Naive B cell (primary cell): ENCODE results near the gene TEKTIP1. TPM values are rescaled to one million over a fixed set of nuclear protein-coding genes. Genes with fewer than 3 reads are reported as not detected.
A peak's percentile ranks its signal among the peaks of the same experiment; 100 is the strongest.

Source experiments
- ATAC-seq, 2 donors: fragments of 150-1000 bp; cut with Tn5 transposase; 2 replicates each; pipeline ENCODE4 v1.10.0; 2021; ENCODE audit warnings: low read depth in 2 of 2, mild to moderate bottlenecking in 2 of 2, moderate library complexity in 2 of 2
- DNase-seq: peaks from one replicate; pipeline ENCODE4 v3.0.0; 2022
- H3K27ac Mint-ChIP-seq, 6 donors: one replicate each; pipeline ENCODE4 v1.8.0; 2020 to 2022; ENCODE audit warnings: mild to moderate bottlenecking in 6 of 6, mixed read lengths in 6 of 6, moderate library complexity in 5 of 6, inconsistent platforms in 2 of 6
- H3K27me3 Mint-ChIP-seq, 3 donors: one replicate each; pipeline ENCODE4 v1.8.0; 2021 to 2022; ENCODE audit warnings: mixed read lengths in 3 of 3, mild to moderate bottlenecking in 1 of 3
- H3K36me3 Mint-ChIP-seq, 2 donors: one replicate each; pipeline ENCODE4 v1.8.0; 2020 to 2022; ENCODE audit warnings: mixed read lengths in 2 of 2, inconsistent platforms in 1 of 2, mild to moderate bottlenecking in 1 of 2
- H3K4me1 Mint-ChIP-seq, 3 donors: one replicate each; pipeline ENCODE4 v1.8.0; 2020 to 2022; ENCODE audit warnings: mixed read lengths in 3 of 3, inconsistent platforms in 1 of 3, mild to moderate bottlenecking in 1 of 3, moderate library complexity in 1 of 3
- H3K4me3 Mint-ChIP-seq, 8 donors: one replicate each; pipeline ENCODE4 v1.8.0; 2020 to 2022; ENCODE audit warnings: mild to moderate bottlenecking in 8 of 8, mixed read lengths in 8 of 8, moderate library complexity in 8 of 8, inconsistent platforms in 2 of 8
- H3K9me3 Mint-ChIP-seq, 7 donors: one replicate each; pipeline ENCODE4 v1.8.0; 2020 to 2022; ENCODE audit warnings: mixed read lengths in 7 of 7, mild to moderate bottlenecking in 5 of 7, inconsistent platforms in 2 of 7, moderate library complexity in 1 of 7
- polyA plus RNA-seq, 6 donors: library from polyadenylated mRNA; unstranded; fragments of 300-500 nt; fragmentation: Illumina TruSeq; gene quantifications; one replicate each; pipeline ENCODE4 v1.2.3, GENCODE V29; 2021; ENCODE audit warnings: low read depth in 6 of 6

Gene TEKTIP1
- polyA plus RNA-seq, 6 donors from 2014 or later, result 0.56 TPM; not detected in 5

DNA sequence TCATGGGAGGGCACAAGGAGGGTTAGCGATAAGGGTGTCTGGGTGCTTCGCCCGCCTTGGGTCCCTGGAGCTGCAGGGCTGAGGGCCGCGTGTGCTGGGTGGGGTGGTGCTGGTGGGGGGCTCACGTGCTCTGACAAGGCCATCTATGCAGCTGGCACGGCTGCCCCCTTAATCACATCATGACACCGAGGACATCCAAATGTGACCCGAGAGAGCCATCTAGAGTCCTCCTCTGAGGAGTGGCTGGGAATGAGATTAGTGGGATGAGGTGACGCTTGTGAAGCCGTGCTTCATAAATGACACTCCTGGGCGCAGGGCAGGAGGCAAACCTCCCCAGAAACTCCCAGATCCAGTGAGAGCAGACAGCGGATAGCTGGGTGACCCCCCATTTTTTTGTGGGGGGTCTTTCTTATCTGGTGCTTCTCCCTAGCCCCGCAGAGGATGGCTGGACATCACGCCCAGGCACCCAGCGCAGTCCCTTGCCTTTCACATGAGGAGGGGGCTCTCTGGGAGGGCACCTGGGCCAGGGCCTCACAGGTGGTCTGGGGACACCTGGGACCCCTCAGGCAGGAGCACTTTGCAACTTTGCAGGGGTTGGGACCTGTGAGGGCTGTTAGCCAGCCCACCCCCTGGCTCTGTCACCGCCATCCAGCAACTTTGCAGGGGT lies 26.3 kb upstream of the TEKTIP1 start:
- Mint-ChIP-seq H3K27ac (no peak overlapping the region), H3K4me1 (peaks cover 37 to 69% (median 68%) of the 10 kb centered on the region in 3 donors), H3K36me3 (peaks cover 0 to 11% of the 10 kb centered on the region in 2 donors), H3K4me3 (peak overlapping the region in 1 of 8 donors; percentile 36), H3K27me3 (no peaks in the 10 kb centered on the region), H3K9me3 (no peaks in the 10 kb centered on the region)
- DNase-seq (no peak), ATAC-seq (no peak)

DNA sequence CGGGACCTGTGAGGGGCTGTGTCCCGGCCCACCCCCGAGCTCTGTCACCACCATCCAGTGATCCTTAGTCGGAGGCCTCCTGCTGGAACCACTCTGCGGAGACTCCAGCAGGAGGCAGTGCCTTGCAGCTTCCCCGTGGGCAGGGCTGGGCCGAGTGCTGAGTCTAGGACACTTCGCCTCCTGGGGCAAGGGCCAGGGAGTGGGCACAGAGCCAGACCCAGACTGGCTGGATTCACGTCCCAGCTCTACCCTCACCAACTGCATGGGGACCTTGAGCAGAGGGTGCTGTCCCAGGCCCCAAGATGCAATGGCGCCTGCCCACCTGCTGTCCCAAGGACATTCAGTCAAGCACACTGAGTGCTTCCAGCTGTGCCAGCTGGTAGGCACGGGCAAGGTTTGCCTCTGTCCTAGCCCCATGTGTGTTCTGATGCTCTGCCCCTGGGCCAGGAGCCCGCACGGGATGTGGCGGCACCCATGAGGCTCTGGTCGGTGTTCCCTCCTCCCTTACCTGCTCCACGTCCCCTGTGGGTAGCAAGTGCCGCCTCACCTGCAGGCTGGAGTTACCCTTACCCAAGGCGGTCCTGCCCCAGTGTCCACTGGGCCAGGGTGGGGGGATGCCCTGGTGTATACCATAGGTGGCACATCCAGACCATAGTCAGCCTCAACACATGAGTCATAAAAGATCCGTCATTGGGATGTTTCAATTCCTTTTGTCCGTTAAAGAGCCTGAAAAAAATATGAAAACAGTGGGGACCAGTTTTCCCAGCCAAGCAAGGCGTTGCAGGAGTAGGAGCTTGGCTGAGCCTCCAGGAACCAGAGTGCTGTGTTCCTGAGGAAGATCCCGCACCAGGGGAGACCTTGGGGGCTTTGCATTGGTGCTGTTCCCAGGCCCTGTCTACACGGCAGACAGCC lies 25.5 kb upstream of the TEKTIP1 start:
- no peaks in the 10 kb centered on the region for H3K9me3 Mint-ChIP-seq
- H3K27me3 Mint-ChIP-seq, result no peaks in the 10 kb centered on the region
- peak overlapping the region in 3 of 6 donors; percentile 44 to 81 (median 61) for H3K27ac Mint-ChIP-seq
- peaks cover 0 to 11% of the 10 kb centered on the region in 2 donors for H3K36me3 Mint-ChIP-seq
- no peak for DNase-seq
- peaks cover 37 to 74% (median 63%) of the 10 kb centered on the region in 3 donors for H3K4me1 Mint-ChIP-seq
- ATAC-seq, result no peak
- no peak overlapping the region for H3K4me3 Mint-ChIP-seq

DNA sequence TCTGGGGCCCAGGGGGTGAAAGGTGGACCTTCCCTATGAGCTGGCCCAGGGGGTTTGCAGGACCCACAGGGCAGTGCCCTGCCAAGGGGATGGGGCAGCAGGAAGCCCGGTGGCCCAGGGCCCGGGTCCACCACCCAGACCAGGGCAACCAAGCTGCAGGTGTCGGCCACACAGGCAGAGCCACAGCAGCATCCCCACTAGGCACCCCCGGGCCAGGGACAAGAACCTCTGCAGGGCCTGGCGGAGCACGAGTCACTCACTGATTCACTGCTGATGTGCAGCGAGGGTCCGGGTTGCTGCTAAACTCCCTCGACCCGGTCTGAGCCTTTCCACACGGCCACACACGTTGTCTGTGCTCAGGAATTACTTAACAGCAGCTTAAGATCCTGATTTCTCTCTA lies 24.0 kb upstream of the TEKTIP1 start:
- peaks cover 27 to 68% (median 53%) of the 10 kb centered on the region in 3 donors for H3K4me1 Mint-ChIP-seq
- H3K9me3 Mint-ChIP-seq, result no peaks in the 10 kb centered on the region
- DNase-seq, result no peak
- peaks cover 0 to 2% of the 10 kb centered on the region in 2 donors for H3K36me3 Mint-ChIP-seq
- no peak overlapping the region for H3K4me3 Mint-ChIP-seq
- peak overlapping the region in 3 of 6 donors; percentile 59 to 81 (median 69) for H3K27ac Mint-ChIP-seq
- no peaks in the 10 kb centered on the region for H3K27me3 Mint-ChIP-seq
- ATAC-seq, result no peak

DNA sequence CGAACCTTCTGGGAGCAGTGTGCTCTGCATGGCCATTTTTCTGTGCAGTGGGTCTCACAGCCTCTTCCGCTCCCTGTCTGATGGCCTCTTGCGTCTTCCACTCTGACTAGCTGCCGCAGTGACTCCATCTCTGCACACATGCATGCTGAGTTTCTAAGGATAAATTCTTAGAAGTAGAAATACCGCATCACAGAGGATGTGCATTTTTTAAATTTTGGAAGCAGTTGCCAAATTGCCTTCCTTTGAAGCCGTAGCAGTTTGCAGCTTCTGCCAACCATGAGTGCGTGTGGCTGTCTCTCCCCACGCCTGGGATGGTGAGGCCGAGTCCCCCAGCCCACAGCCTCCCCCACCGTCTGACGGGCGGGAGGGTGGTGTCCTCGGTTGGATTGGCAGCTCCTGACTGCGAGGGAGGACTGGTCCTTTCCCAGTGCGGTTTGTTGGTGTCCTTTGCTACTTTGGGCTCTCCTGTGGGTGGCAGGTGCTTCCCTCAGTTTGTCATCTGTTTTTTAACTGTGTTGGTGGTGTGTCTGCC lies 23.0 kb upstream of the TEKTIP1 start:
- DNase-seq (no peak), ATAC-seq (no peak)
- H3K4me1 Mint-ChIP-seq, result peaks cover 28 to 62% (median 51%) of the 10 kb centered on the region in 3 donors
- peaks cover 0 to under 1% of the 10 kb centered on the region in 2 donors for H3K36me3 Mint-ChIP-seq
- H3K27me3 Mint-ChIP-seq, result no peaks in the 10 kb centered on the region
- H3K4me3 Mint-ChIP-seq, result no peak overlapping the region
- H3K9me3 Mint-ChIP-seq, result no peaks in the 10 kb centered on the region
- peak overlapping the region in 4 of 6 donors; percentile 28 to 94 (median 84) for H3K27ac Mint-ChIP-seq

DNA sequence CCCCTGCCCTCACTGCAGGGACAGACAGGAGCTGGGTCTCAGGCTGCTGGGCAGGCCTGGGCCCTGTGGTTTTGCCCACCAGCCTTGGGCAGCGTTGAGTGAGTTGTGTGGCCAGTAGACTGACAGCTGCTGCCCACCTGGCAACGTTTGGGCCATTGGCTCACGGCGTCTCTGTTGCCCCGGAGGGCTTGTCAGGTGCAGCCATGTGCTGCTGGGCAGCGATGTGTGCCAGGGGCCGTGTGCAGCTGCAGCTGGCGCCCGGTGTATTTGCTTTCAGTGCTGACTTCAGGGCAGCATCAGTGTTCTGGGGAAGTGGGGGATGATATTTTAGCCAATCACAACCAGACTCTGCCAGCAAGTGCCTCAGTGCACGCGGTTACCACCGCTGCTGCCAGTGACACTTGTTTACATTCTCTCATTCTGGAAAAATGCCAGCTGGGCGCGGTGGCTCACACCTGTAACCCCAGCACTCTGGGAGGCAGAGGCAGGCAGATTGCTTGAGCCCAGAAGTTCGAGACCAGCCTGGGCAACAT lies 22.2 kb upstream of the TEKTIP1 start:
- peaks cover 0 to 4% of the 10 kb centered on the region in 2 donors for H3K36me3 Mint-ChIP-seq
- peak; percentile 89 to 92 for ATAC-seq

DNA sequence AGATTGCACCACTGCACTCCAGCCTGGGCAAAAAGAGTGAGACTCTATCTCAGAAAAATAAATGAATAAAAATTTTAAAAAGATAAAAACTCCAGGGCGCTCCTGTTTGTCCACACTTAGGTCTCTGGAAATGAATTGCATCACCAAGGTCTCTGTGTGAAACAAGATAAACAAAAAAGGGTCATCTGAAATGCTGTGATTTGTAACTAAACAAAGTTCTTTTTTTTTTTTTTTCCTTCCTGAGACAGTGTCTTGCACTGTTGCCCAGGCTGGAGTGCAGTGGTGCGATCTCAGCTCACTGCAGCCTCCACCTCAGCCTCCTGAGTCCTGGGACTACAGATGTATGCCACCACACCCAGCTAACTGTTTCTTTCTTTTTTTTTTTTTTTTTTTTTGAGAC lies 21.3 kb upstream of the TEKTIP1 start:
- Mint-ChIP-seq H3K9me3 (no peaks in the 10 kb centered on the region), H3K36me3 (peaks cover 0 to 4% of the 10 kb centered on the region in 2 donors), H3K27ac (peak overlapping the region in 1 of 6 donors; percentile 65), H3K4me1 (peaks cover 30 to 53% (median 42%) of the 10 kb centered on the region in 3 donors), H3K27me3 (no peaks in the 10 kb centered on the region), H3K4me3 (no peak overlapping the region)
- ATAC-seq (no peak), DNase-seq (no peak)

More for the DNA sequence above, 22.2 kb upstream of the TEKTIP1 start:
- H3K4me1 Mint-ChIP-seq, result peaks cover 29 to 62% (median 47%) of the 10 kb centered on the region in 3 donors
- H3K27ac Mint-ChIP-seq, result peak overlapping the region; percentile 89 to 97 (median 94)
- H3K9me3 Mint-ChIP-seq, result no peaks in the 10 kb centered on the region
- H3K4me3 Mint-ChIP-seq, result peak overlapping the region in 7 of 8 donors; percentile 15 to 70 (median 41)
- peak; percentile 61 for DNase-seq
- no peaks in the 10 kb centered on the region for H3K27me3 Mint-ChIP-seq

DNA sequence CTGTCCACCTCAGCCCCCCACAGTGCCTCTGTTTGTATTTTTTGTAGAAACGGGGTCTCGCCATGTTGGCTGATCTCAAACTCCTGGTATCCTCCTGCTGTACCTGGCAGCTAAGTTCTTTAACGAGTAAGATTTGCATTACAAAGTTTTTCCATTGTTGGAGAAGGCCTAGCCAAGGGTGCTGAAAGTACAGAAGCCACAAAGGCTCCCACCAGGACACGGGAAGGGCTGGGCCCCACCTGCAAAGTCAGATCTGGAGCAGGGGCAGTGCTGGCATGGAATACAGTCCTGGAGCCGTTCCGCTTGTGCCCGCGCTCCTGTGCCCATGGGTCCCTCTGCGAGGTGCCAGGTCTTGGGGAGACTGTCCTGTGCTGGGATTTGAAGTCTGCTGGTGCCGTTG lies 20.7 kb upstream of the TEKTIP1 start:
- Mint-ChIP-seq H3K27me3 (no peaks in the 10 kb centered on the region), H3K9me3 (no peaks in the 10 kb centered on the region), H3K27ac (peak overlapping the region in 1 of 6 donors; percentile 70), H3K36me3 (peaks cover 0 to 4% of the 10 kb centered on the region in 2 donors), H3K4me3 (no peak overlapping the region), H3K4me1 (peaks cover 30 to 53% (median 42%) of the 10 kb centered on the region in 3 donors)
- ATAC-seq, result no peak
- DNase-seq, result no peak

DNA sequence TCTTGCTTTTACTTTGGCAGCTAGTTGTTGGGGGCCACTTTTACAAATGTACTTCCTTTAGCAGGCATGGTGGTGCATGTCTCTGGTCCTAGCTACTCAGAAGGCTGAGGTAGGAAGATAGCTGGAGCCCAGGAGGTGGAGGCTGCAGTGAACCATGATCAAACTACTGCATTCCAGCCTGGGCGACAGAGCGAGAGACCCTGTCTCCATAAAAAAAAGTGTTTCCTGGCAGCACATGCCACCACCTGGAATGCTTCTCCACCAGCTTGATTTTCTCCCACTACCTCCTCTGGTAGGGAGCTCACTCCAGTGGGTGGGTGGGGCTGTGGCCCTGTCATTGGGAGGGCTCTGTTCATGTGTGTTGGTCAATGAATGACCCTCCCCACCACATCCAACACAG lies 20.3 kb upstream of the TEKTIP1 start:
- Mint-ChIP-seq H3K4me3 (no peak overlapping the region), H3K4me1 (peaks cover 29 to 50% (median 40%) of the 10 kb centered on the region in 3 donors), H3K36me3 (peaks cover 0 to 4% of the 10 kb centered on the region in 2 donors), H3K27me3 (no peaks in the 10 kb centered on the region), H3K9me3 (no peaks in the 10 kb centered on the region), H3K27ac (peak overlapping the region in 2 of 6 donors; percentile 70 to 82)
- ATAC-seq (no peak), DNase-seq (no peak)

DNA sequence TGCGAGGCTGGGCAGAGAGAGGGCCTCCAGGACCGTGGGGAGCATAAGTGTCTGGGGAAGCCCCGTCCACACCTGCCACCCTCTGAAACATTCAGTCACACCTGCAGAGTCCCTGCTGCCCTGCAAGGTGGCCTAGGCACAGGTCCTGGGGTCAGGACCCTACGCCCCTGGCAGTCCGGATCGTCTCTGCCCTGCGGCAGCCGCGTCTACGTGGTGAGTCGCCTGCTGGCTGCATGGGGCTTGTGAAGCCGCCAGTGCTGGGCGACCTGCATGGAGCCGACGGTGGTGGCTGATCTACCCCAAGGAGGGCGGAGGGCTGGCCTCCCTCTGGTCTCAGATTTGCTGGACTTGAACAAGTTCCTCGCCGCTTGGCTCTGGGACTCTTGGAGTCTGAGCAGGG lies 19.8 kb upstream of the TEKTIP1 start:
- DNase-seq (no peak), ATAC-seq (no peak)
- no peaks in the 10 kb centered on the region for H3K9me3 Mint-ChIP-seq
- no peaks in the 10 kb centered on the region for H3K27me3 Mint-ChIP-seq
- peaks cover 30 to 48% (median 36%) of the 10 kb centered on the region in 3 donors for H3K4me1 Mint-ChIP-seq
- H3K27ac Mint-ChIP-seq, result no peak overlapping the region
- no peak overlapping the region for H3K4me3 Mint-ChIP-seq
- peaks cover 0 to 4% of the 10 kb centered on the region in 2 donors for H3K36me3 Mint-ChIP-seq

DNA sequence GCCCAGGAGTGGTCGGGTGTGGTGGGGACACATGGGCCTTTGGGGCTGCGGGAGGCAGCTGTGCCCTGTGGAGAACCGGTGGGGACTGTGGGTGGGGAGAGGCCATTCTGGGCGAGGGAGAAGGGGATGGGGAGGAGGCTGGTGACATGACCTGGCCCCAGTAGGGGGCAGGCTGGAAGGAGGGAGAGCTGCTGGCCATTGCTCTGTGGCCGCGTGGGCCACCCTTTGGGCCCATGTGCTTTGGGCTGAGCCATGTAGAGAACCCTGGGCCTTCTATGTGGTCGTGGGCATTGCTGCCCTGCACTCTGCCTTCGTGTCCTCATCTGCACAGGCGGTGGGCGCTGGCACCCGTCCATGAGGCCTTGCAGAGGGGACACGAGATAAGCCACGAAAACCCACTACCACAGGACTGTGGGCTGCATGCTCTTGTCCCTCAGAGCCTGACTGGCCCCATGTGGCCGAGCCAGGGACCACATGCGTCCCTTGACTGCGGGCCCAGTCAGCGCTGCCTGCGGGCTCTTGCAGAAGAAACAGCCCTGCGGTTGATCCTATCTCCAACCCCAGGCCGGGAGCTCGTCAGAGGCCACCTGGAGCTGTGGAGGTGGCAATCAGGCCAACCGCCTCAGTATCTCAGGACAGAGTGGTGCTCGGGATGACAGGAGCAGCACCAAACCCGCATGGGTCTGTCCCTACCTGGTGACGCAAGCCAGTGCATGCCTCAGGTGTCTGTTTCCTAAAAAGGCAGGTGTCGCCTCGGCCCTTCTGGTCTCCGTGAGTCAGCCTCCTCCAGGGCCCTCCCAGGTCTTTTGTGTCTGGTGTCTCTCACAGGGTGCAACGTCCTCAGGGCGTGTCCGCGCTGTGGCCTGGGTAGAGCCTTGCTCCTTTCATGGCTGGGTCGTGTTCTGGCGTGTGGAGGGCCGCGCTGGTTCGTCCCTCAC lies 18.5 kb upstream of the TEKTIP1 start:
- Mint-ChIP-seq H3K27ac (peak overlapping the region in 5 of 6 donors; percentile 20 to 80 (median 64)), H3K4me3 (peak overlapping the region in 1 of 8 donors; percentile 37), H3K36me3 (peaks cover 0 to 4% of the 10 kb centered on the region in 2 donors), H3K27me3 (no peaks in the 10 kb centered on the region), H3K4me1 (peaks cover 22 to 38% (median 30%) of the 10 kb centered on the region in 3 donors), H3K9me3 (no peaks in the 10 kb centered on the region)
- ATAC-seq (no peak), DNase-seq (no peak)

DNA sequence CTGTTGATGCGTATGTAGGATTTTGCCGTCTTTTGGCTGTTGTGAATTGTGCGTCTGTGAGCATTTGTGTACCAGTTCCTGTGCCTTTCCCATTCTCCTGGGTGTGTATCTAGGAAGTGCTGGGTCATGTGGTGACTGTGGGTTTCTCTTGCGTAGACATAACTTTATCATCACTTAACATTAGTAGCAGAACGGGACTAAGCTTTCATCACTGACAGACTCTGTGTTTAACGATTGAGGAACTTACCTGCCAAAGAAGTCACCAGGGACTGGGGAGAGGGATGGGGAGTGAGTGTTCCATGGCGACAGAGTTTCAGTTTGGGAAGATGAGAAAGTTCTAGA lies 17.9 kb upstream of the TEKTIP1 start:
- H3K36me3 Mint-ChIP-seq, result peaks cover 0 to 4% of the 10 kb centered on the region in 2 donors
- no peak for ATAC-seq
- peak overlapping the region in 1 of 8 donors; percentile 37 for H3K4me3 Mint-ChIP-seq
- peak overlapping the region in 1 of 6 donors; percentile 20 for H3K27ac Mint-ChIP-seq
- H3K4me1 Mint-ChIP-seq, result peaks cover 18 to 33% (median 26%) of the 10 kb centered on the region in 3 donors
- no peaks in the 10 kb centered on the region for H3K27me3 Mint-ChIP-seq
- no peaks in the 10 kb centered on the region for H3K9me3 Mint-ChIP-seq
- no peak for DNase-seq
